K562 (cell line): ENCODE results near the gene CPA4. TPM values are rescaled to one million over a fixed set of nuclear protein-coding genes. Genes with fewer than 3 reads are reported as not detected.
A peak's percentile ranks its signal among the peaks of the same experiment; 100 is the strongest.

Experiments
- ATAC-seq: fragments of 200-7000 bp; cut with Tn5 transposase; 3 replicates; pipeline ENCODE4 v1.9.1; 2020; ENCODE audit warnings: moderate library complexity
- BruUV-seq: library from RNA; stranded (reverse); fragments of 400-500 nt; replicated peaks from 2 replicates; lab custom pipeline; 2021; lab: Mats Ljungman, UMichigan
- CTCF ChIA-PET: fragments of 300-600 bp; formaldehyde crosslinking; extraction: SDS; loops from one replicate; lab custom pipeline; 2021; ENCODE audit warnings: low intra/inter-chr PET ratio; lab: Yijun Ruan, JAX
- POLR2A ChIA-PET: fragments of 300-600, 350-650 bp; sonication (Branson Sonifier 250); formaldehyde crosslinking; extraction: SDS; loops from one replicate; lab custom pipeline; 2021; ENCODE audit warnings: antibody characterized with exemption, inconsistent platforms; lab: Yijun Ruan, JAX
- DNase-seq, 4 experiments: peaks; one replicate each; pipeline versions ENCODE4 v3.0.0 to v3.0.0-alpha.2; 2011 to 2018; ENCODE audit warnings: low spot score in 3 of 4, mixed read lengths in 3 of 4; ENCODE audit errors: extremely low read depth in 1 of 4
- FAIRE-seq: peaks from 2 replicates; lab custom pipeline; 2011; peaks lifted over from hg19 to GRCh38; lab: Jason Lieb, UNC
- H2AFZ ChIP-seq: 2 replicates; pipeline ENCODE4 v1.6.0; 2011; ENCODE audit warnings: low read depth, low read length, control low read depth, inconsistent platforms
- H3K27ac ChIP-seq: fragments of 200-600 bp; 3 replicates; pipeline ENCODE4 v1.8.0; 2011; ENCODE audit warnings: low read depth, mild to moderate bottlenecking, control low read depth, inconsistent platforms, low read length, moderate library complexity, mixed read lengths; ENCODE audit errors: extremely low read depth
- H3K27me3 ChIP-seq, 2 experiments: fragments of 300-600 bp in 1 of 2; 2 replicates in 1 of 2; 3 replicates in 1 of 2; pipeline versions ENCODE4 v1.6.0 to v1.8.0; 2011; ENCODE audit warnings: inconsistent platforms in 2 of 2, low read length in 2 of 2, mild to moderate bottlenecking in 1 of 2, mixed read lengths in 1 of 2, moderate library complexity in 1 of 2; ENCODE audit not compliant: control insufficient read depth in 2 of 2, insufficient read depth in 2 of 2
- H3K36me3 ChIP-seq: fragments of 300-600 bp; 3 replicates; pipeline ENCODE4 v1.8.0; 2011; ENCODE audit warnings: mild to moderate bottlenecking, low read length, inconsistent platforms; ENCODE audit not compliant: control insufficient read depth, insufficient read depth
- H3K4me1 ChIP-seq, 2 experiments: fragments of 200-600 bp in 1 of 2; replicated peaks in 1 of 2; 2 replicates in 1 of 2; 3 replicates in 1 of 2; pipeline versions ENCODE4 v1.5.1 to v1.8.0; 2011; ENCODE audit warnings: inconsistent platforms in 2 of 2, low read length in 2 of 2, mild to moderate bottlenecking in 1 of 2, mixed read lengths in 1 of 2, moderate library complexity in 1 of 2; ENCODE audit not compliant: control insufficient read depth in 2 of 2, insufficient read depth in 2 of 2
- H3K4me2 ChIP-seq: 2 replicates; pipeline ENCODE4 v1.6.1; 2011; ENCODE audit warnings: low read length, control low read depth, inconsistent platforms, mixed read lengths; ENCODE audit not compliant: insufficient read depth
- H3K4me3 ChIP-seq: fragments of 200-600 bp; sonication (generic), shearing (Covaris generic); 2 replicates; pipeline ENCODE4 v1.5.1; 2016; ENCODE audit warnings: control low read depth, inconsistent platforms
- H3K79me2 ChIP-seq: fragments of 200-600 bp; 3 replicates; pipeline ENCODE4 v1.8.0; 2011; ENCODE audit warnings: low read length, inconsistent platforms; ENCODE audit not compliant: control insufficient read depth, insufficient read depth
- H3K9ac ChIP-seq, 2 experiments: 2 replicates each; pipeline versions ENCODE4 v1.6.0 to v1.6.1; 2011; ENCODE audit warnings: low read depth in 2 of 2, low read length in 2 of 2, control low read depth in 1 of 2, inconsistent platforms in 1 of 2, mild to moderate bottlenecking in 1 of 2, mixed read lengths in 1 of 2; ENCODE audit not compliant: insufficient read depth in 1 of 2
- H3K9me1 ChIP-seq: one replicate; pipeline ENCODE4 v1.6.0; 2011; ENCODE audit warnings: inconsistent platforms, mild to moderate bottlenecking, low read length, moderate library complexity; ENCODE audit not compliant: control insufficient read depth, insufficient read depth
- H3K9me3 ChIP-seq: replicated peaks from 2 replicates; pipeline ENCODE4 v1.5.1; 2011; ENCODE audit warnings: low read depth, low read length, inconsistent platforms; ENCODE audit not compliant: control insufficient read depth, insufficient read depth
- H4K20me1 ChIP-seq: replicated peaks from 2 replicates; pipeline ENCODE4 v1.6.1; 2011; ENCODE audit warnings: low read length, inconsistent platforms, mixed read lengths; ENCODE audit not compliant: control insufficient read depth, insufficient read depth
- C11orf30 ChIP-seq: fragments of 450-650 bp; IDR thresholded peaks from 2 replicates; pipeline ENCODE4 v1.6.1; 2016; ENCODE audit warnings: low read depth, mild to moderate bottlenecking
- CHD1 ChIP-seq: fragments of 200-600 bp; sonication (generic); IDR thresholded peaks from one replicate; pipeline ENCODE4 v1.6.1; 2012; ENCODE audit warnings: mild to moderate bottlenecking, moderate library complexity, low read length, inconsistent platforms
- CTBP1 ChIP-seq: fragments of 450-650 bp; IDR thresholded peaks from 2 replicates; pipeline ENCODE4 v1.6.1; 2016; ENCODE audit warnings: borderline replicate concordance
- FOXK2 ChIP-seq, 2 experiments: fragments of 450-650 bp; IDR thresholded peaks in 1 of 2; conservative IDR thresholded peaks in 1 of 2; 2 replicates each; pipeline ENCODE4 v1.6.1; 2016; ENCODE audit warnings: low read depth in 2 of 2, mild to moderate bottlenecking in 1 of 2
- GTF2B ChIP-seq: IDR thresholded peaks from 2 replicates; pipeline ENCODE4 v1.6.1; 2011; ENCODE audit not compliant: insufficient read length; ENCODE audit errors: extremely low read depth
- GTF2F1 ChIP-seq: IDR thresholded peaks from 2 replicates; pipeline ENCODE4 v1.6.1; 2011; ENCODE audit warnings: low read depth, low read length, improper control_type of control experiment
- HCFC1 ChIP-seq: IDR thresholded peaks from 2 replicates; pipeline ENCODE4 v1.6.1; 2012; ENCODE audit warnings: low read depth, low read length, improper control_type of control experiment
- HDAC2 ChIP-seq: fragments of 450-650 bp; IDR thresholded peaks from 2 replicates; pipeline ENCODE4 v1.6.1; 2016; ENCODE audit warnings: mild to moderate bottlenecking
- HDGF ChIP-seq: fragments of 450-650 bp; IDR thresholded peaks from 2 replicates; pipeline ENCODE4 v1.6.1; 2016
- HOMEZ ChIP-seq: fragments of 250-450 bp; sonication (Bioruptor Pico); IDR thresholded peaks from 2 replicates; pipeline ENCODE4 v1.4.0; 2020; ENCODE audit warnings: mild to moderate bottlenecking, moderate library complexity
- ILF3 ChIP-seq: fragments of 450-650 bp; IDR thresholded peaks from 2 replicates; pipeline ENCODE4 v1.6.1; 2018; ENCODE audit warnings: antibody characterized with exemption, mild to moderate bottlenecking, moderate library complexity, borderline replicate concordance
- KDM1A ChIP-seq, 2 experiments: fragments of 450-650 bp; IDR thresholded peaks; 2 replicates each; pipeline ENCODE4 v1.6.1; 2016; ENCODE audit warnings: mild to moderate bottlenecking in 2 of 2
- KLF16 ChIP-seq: IDR thresholded peaks from 2 replicates; pipeline ENCODE4 v1.6.1; 2016; ENCODE audit warnings: antibody characterized with exemption
- NFIX ChIP-seq: fragments of 250-450 bp; sonication (Bioruptor Pico); IDR thresholded peaks from 2 replicates; pipeline ENCODE4 v1.4.0; 2020; ENCODE audit warnings: low read depth, mild to moderate bottlenecking, moderate library complexity
- NFYB ChIP-seq: IDR thresholded peaks from 2 replicates; pipeline ENCODE4 v1.6.1; 2011; ENCODE audit warnings: mild to moderate bottlenecking, moderate library complexity; ENCODE audit not compliant: insufficient read length; ENCODE audit errors: extremely low read depth
- POLR3G ChIP-seq: IDR thresholded peaks from 2 replicates; pipeline ENCODE4 v1.6.1; 2011; ENCODE audit not compliant: insufficient read length, insufficient replicate concordance; ENCODE audit errors: extremely low read depth
- TAL1 ChIP-seq: fragments of 450-650 bp; IDR thresholded peaks from 2 replicates; pipeline ENCODE4 v1.6.1; 2016; ENCODE audit warnings: mild to moderate bottlenecking
- THRB ChIP-seq: fragments of 450-650 bp; formaldehyde crosslinking; conservative IDR thresholded peaks from 2 replicates; pipeline ENCODE4 v1.4.0; 2022; ENCODE audit warnings: mild to moderate bottlenecking, missing genetic modification characterization
- ZFP1 ChIP-seq: fragments of 450-650 bp; formaldehyde crosslinking; IDR thresholded peaks from 2 replicates; pipeline ENCODE4 v1.4.0; 2020; ENCODE audit warnings: mild to moderate bottlenecking, mixed read lengths
- ZNF121 ChIP-seq: sonication (generic); formaldehyde crosslinking; conservative IDR thresholded peaks from 2 replicates; pipeline ENCODE4 v1.8.0; 2022; ENCODE audit warnings: missing genetic modification reagents
- ZNF175 ChIP-seq: fragments of 200-800 bp; sonication (Bioruptor generic); IDR thresholded peaks from 2 replicates; pipeline ENCODE4 v1.6.1; 2016; ENCODE audit warnings: low read depth, mild to moderate bottlenecking, missing genetic modification characterization, missing compliant biosample characterization
- ZNF217 ChIP-seq: sonication (generic); formaldehyde crosslinking; IDR thresholded peaks from 2 replicates; pipeline ENCODE4 v1.8.0; 2022; ENCODE audit warnings: mild to moderate bottlenecking, missing genetic modification reagents
- ZNF561 ChIP-seq: fragments of 450-650 bp; formaldehyde crosslinking; conservative IDR thresholded peaks from 2 replicates; pipeline ENCODE4 v1.4.0; 2020; ENCODE audit warnings: mild to moderate bottlenecking, moderate library complexity
- ZNF766 ChIP-seq: fragments of 200-800 bp; sonication (Bioruptor generic); conservative IDR thresholded peaks from 2 replicates; pipeline ENCODE4 v1.6.1; 2016; ENCODE audit warnings: missing genetic modification characterization, missing compliant biosample characterization
- WGBS: fragments of 100-300 bp; shearing (Covaris generic); methylation state at CpG from one replicate; pipeline ENCODE4 v1.1.6; 2016; ENCODE audit warnings: low coverage, mixed read lengths; ENCODE audit not compliant: insufficient coverage; ENCODE audit errors: missing lambda C conversion rate; 5-methylcytosine and 5-hydroxymethylcytosine counted together
- in situ Hi-C: fragments of 300-500 bp; cut with MboI; formaldehyde crosslinking; loops from 4 replicates; pipeline ENCODE4 v1.15.0; 2018; ENCODE audit warnings: inconsistent platforms, mixed read lengths
- intact Hi-C: fragments of 100-400 bp; cut with micrococcal nuclease; formaldehyde crosslinking; loops from 2 replicates; pipeline ENCODE4 v1.14.2; 2022
- polyA plus RNA-seq, 8 experiments: library from polyadenylated mRNA; depleted of rRNA in 4 of 8; stranded (reverse) in 5 of 8; unstranded in 3 of 8; fragments of >200 nt; fragmentation: Nextera tagmentation in 2 of 8; fragmentation: Illumina TruSeq in 1 of 8; extraction: Ambion mirVana in 2 of 8; extraction: Trizol in 1 of 8; gene quantifications; 2 replicates each; pipeline versions ENCODE4 v1.2.1 to v1.2.3, GENCODE V29; 2011 to 2014; ENCODE audit warnings: inconsistent platforms in 1 of 8, missing spikeins in 1 of 8
- total RNA-seq, 7 experiments: library from RNA; depleted of rRNA in 6 of 7; stranded (reverse); fragments of >200 nt in 6 of 7; fragmentation: Illumina TruSeq in 2 of 7; extraction: Trizol in 2 of 7; gene quantifications; 2 replicates each; pipeline versions ENCODE4 v1.2.1 to v1.2.3, GENCODE V29; 2011 to 2021; ENCODE audit warnings: low replicate concordance in 1 of 7

The CPA4 gene
- total and polyA plus RNA-seq, 9 of the 15 experiments (the other 6 are each of a cell fraction or from before 2014, with no cell fraction given) = not detected

GRCh38 chr7:130288168-130288567 is 4.8 kb upstream of the CPA4 start:
- no peak for FAIRE-seq
- Histone ChIP-seq H4K20me1 (no peaks in the 10 kb centered on the region), H3K9me1 (no peaks in the 10 kb centered on the region), H3K4me1 (no peaks in the 10 kb centered on the region; a peak in 2 of 5 replicates), H3K4me2 (no peak overlapping the region), H2AFZ (no peak overlapping the region), H3K4me3 (no peak overlapping the region), H3K9ac (no peak overlapping the region), H3K36me3 (no peaks in the 10 kb centered on the region), H3K27ac (no peak overlapping the region), H3K9me3 (no peaks in the 10 kb centered on the region), H3K79me2 (no peaks in the 10 kb centered on the region), H3K27me3 (peaks cover 18 to 30% of the 10 kb centered on the region in 2 experiments)
- in situ Hi-C loops = no loop called here
- no peak for DNase-seq
- no peak for ATAC-seq
- ChIA-PET POLR2A (no interaction called here), CTCF (no interaction called here)
- BruUV-seq = no TSS peak
- intact Hi-C loops = no loop called here
- 30% methylated on average over 4 of the region's 4 CpGs for WGBS
- no peak for TF ChIP-seq CTBP1
- TF ChIP-seq THRB = no peak
- no peak for TF ChIP-seq HOMEZ (CRISPR knock-in tag)
- TF ChIP-seq POLR3G = no peak
- no peak for TF ChIP-seq NFIX
- no peak for TF ChIP-seq ZNF217 (CRISPR knock-in tag)
- no peak for TF ChIP-seq GTF2B
- no peak for TF ChIP-seq KLF16
- TF ChIP-seq NFYB = no peak
- TF ChIP-seq TAL1 = no peak
- TF ChIP-seq CHD1 = no peak
- TF ChIP-seq ZNF766 (CRISPR knock-in tag) = no peak
- no peak for TF ChIP-seq ZNF175 (CRISPR knock-in tag)
- no peak for TF ChIP-seq GTF2F1
- TF ChIP-seq ZNF121 (CRISPR knock-in tag) = peak; percentile 81
- TF ChIP-seq HDGF = no peak
- TF ChIP-seq ILF3 = no peak
- peak; percentile 49; the same call in 1 of the 2 replicates for TF ChIP-seq HDAC2
- no peak for TF ChIP-seq C11orf30
- TF ChIP-seq ZFP1 (CRISPR knock-in tag) = no peak
- no peak for TF ChIP-seq FOXK2 (conservative IDR thresholded peaks at IDR 0.05 in 1 of 2, IDR thresholded peaks at IDR 0.05 in 1 of 2; ENCODE audit: low read depth in 2 of 2)
- peak; percentile 68 to 69; a peak in 3 of 4 replicates for TF ChIP-seq KDM1A (IDR thresholded peaks at IDR 0.05)
- TF ChIP-seq HCFC1 = no peak
- TF ChIP-seq ZNF561 (CRISPR knock-in tag) = no peak
